Measurements from ENCODE around the gene BACH2. TPM values are rescaled to one million over a fixed set of nuclear protein-coding genes. Genes with fewer than 3 reads are reported as not detected.
"Not testable (repeated sequence)": the region's sequence is repeated elsewhere in the genome, so short reads cannot be mapped to it uniquely, and the experiment has no call there.

Gene BACH2
- total RNA-seq, 1 donor from 2014 or later, result 2.1 TPM

DNA sequence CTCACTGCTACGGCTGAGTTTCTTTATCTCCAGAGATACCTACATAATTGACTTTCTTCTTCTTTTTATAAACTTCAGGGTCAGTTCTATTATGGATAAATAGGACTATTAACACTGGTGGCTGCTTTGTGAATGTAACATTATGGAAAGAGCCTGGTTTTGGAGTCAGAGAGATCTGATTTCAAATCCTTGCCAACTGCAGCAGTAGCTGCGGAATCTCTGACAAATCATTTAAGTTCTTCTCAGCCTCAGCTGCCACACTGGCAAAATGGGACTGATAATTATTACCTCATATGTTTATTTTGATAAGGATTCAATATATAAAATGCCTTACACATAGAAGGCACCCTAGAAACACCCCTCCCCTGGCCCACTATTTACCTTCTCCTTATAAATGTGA is 160.5 kb downstream of the BACH2 start:
- Histone ChIP-seq H3K27me3 (ENCODE audit: control insufficient read depth, insufficient read depth, low read length) (no peaks in the 10 kb centered on the region), H3K36me3 (ENCODE audit: control insufficient read depth, insufficient read depth, low read length) (no peaks in the 10 kb centered on the region), H3K4me3 (ENCODE audit: low read depth, low read length) (no peak overlapping the region)
- DNase-seq (ENCODE audit: low read depth) (no peak), FAIRE-seq (no peak)
- no peak for TF ChIP-seq CTCF (IDR thresholded peaks at IDR 0.05; ENCODE audit: insufficient read depth, low read length, severe bottlenecking)

DNA sequence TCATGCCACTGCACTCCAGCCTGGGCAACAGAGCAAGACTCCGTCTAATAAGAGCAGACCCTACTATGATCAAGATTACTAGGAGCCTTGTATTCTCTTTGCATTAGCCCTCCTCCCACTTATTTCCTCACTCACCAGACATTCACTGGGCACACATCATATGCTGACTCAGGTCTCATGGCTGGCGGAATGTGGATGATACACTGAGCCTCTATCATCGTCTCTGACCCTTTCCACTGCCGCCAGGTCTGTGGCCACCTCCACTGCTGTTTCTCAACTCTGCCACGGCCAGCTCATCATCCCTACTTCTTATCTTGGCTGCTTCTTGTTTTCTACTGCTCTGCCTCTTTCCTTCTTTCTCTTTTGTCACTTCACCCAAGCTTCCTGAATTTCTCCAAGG is 161.0 kb downstream of the BACH2 start:
- TF ChIP-seq CTCF (IDR thresholded peaks at IDR 0.05; ENCODE audit: insufficient read depth, low read length, severe bottlenecking), result no peak
- Histone ChIP-seq H3K36me3 (ENCODE audit: control insufficient read depth, insufficient read depth, low read length) (no peaks in the 10 kb centered on the region), H3K4me3 (ENCODE audit: low read depth, low read length) (no peak overlapping the region), H3K27me3 (ENCODE audit: control insufficient read depth, insufficient read depth, low read length) (no peaks in the 10 kb centered on the region)
- DNase-seq (ENCODE audit: low read depth) (peak; percentile 66), FAIRE-seq (no peak)

- not testable (repeated sequence) for H3K27me3 ChIP-seq (ENCODE audit: control insufficient read depth, insufficient read depth, low read length); DNase-seq (ENCODE audit: low read depth); FAIRE-seq; H3K36me3 ChIP-seq (ENCODE audit: control insufficient read depth, insufficient read depth, low read length); H3K4me3 ChIP-seq (ENCODE audit: low read depth, low read length)
Measured at GRCh38 chr6:90133664-90134063, 163.0 kb downstream of the BACH2 start.

- no peak for FAIRE-seq
- DNase-seq (ENCODE audit: low read depth), result no peak
Measured at GRCh38 chr6:90131614-90132423, 164.8 kb downstream of the BACH2 start.

GRCh38 chr6:90131125-90131524 is 165.5 kb downstream of the BACH2 start:
- H3K27me3 ChIP-seq (ENCODE audit: control insufficient read depth, insufficient read depth, low read length), result no peaks in the 10 kb centered on the region
- TF ChIP-seq CTCF (IDR thresholded peaks at IDR 0.05; ENCODE audit: insufficient read depth, low read length, severe bottlenecking), result no peak
- DNase-seq (ENCODE audit: low read depth), result no peak
- H3K36me3 ChIP-seq (ENCODE audit: control insufficient read depth, insufficient read depth, low read length), result no peaks in the 10 kb centered on the region
- no peak overlapping the region for H3K4me3 ChIP-seq (ENCODE audit: low read depth, low read length)
- no peak for FAIRE-seq

More at GRCh38 chr6:90131614-90132423, 164.8 kb downstream of the BACH2 start:
- H3K27me3 ChIP-seq (ENCODE audit: control insufficient read depth, insufficient read depth, low read length), result no peaks in the 10 kb centered on the region
- TF ChIP-seq CTCF (IDR thresholded peaks at IDR 0.05; ENCODE audit: insufficient read depth, low read length, severe bottlenecking), result no peak
- H3K36me3 ChIP-seq (ENCODE audit: control insufficient read depth, insufficient read depth, low read length), result no peaks in the 10 kb centered on the region
- H3K4me3 ChIP-seq (ENCODE audit: low read depth, low read length), result no peak overlapping the region

DNA sequence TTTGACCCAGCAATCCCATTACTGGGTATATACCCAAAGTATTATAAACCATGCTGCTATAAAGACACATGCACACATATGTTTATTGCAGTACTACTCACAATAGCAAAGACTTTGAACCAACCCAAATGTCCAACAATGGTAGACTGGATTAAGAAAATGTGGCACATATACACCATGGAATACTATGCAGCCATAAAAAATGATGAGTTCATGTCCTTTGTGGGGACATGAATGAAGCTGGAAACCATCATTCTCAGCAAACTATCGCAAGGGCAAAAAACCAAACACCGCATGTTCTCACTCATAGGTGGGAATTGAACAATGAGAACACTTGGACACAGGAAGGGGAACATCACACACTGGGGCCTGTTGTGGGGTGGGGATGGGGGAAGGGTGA is 168.0 kb downstream of the BACH2 start:
- H3K4me3 ChIP-seq (ENCODE audit: low read depth, low read length); DNase-seq (ENCODE audit: low read depth); H3K36me3 ChIP-seq (ENCODE audit: control insufficient read depth, insufficient read depth, low read length); FAIRE-seq; H3K27me3 ChIP-seq (ENCODE audit: control insufficient read depth, insufficient read depth, low read length): not testable (repeated sequence)

- FAIRE-seq, result peak; percentile 86
- no peaks in the 10 kb centered on the region for H3K36me3 ChIP-seq (ENCODE audit: control insufficient read depth, insufficient read depth, low read length)
- no peak overlapping the region for H3K4me3 ChIP-seq (ENCODE audit: low read depth, low read length)
- no peak for DNase-seq (ENCODE audit: low read depth)
- no peak for TF ChIP-seq CTCF (IDR thresholded peaks at IDR 0.05; ENCODE audit: insufficient read depth, low read length, severe bottlenecking)
- no peaks in the 10 kb centered on the region for H3K27me3 ChIP-seq (ENCODE audit: control insufficient read depth, insufficient read depth, low read length)
Measured at GRCh38 chr6:90127595-90127994, 169.0 kb downstream of the BACH2 start.

Data from bronchial epithelial cell (primary cell).